ENCODE measurements around the gene SPPL2C.
"Not testable (repeated sequence)": the region's sequence is repeated elsewhere in the genome, so short reads cannot be mapped to it uniquely, and the experiment has no call there.

SPPL2C gene

GRCh38 chr17:45849536-45849990 lies 4.9 kb downstream of the SPPL2C start:
- DNase-seq (ENCODE audit: low read depth in 2 of 2): no peak

DNA sequence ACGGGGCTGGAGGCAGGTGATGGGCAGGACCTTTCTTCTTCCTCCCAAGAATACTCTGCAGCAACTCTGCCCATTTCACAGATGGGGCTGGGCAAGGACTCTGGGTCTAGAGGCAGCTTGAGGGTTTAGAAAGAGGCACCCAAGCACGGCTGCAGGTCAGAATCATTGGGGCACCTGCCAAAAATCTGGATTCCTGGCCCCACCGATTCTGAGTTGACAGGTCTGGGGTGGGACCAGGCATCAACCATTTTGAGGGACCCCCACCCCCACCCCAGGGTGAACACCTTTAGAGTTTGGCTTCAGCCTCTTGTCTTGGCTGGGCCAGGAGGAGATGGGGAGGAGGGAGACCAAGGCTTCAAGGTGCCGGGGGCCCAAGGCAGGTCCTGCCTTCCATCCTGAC lies 5.3 kb downstream of the SPPL2C start:
- DNase-seq (ENCODE audit: low read depth in 2 of 2): no peak

DNA sequence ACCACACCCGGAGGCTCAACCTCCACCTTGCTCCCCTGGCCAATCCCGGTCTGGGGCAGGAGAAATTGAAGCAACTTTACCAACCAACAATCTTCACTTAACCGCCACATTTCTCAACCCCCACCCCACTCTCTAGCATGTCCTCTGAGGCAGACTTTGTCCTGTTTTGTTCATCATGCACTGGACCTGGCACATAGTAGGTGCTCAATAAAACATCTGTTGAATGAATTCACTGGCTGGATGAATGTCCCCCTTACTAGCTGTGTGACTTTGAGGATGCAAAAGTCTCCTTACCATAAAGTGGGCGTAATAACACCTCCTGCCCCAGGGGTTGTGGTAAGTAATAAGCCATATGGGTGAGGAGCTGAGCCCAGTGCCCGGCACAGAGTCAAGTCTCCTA lies 5.8 kb downstream of the SPPL2C start:
- no peak for DNase-seq (ENCODE audit: low read depth in 2 of 2)

GRCh38 chr17:45851022-45851421 lies 6.3 kb downstream of the SPPL2C start:
- no peak for DNase-seq (ENCODE audit: low read depth in 2 of 2)

GRCh38 chr17:45851464-45851863 lies 6.8 kb downstream of the SPPL2C start:
- DNase-seq (ENCODE audit: low read depth in 2 of 2): no peak

DNA sequence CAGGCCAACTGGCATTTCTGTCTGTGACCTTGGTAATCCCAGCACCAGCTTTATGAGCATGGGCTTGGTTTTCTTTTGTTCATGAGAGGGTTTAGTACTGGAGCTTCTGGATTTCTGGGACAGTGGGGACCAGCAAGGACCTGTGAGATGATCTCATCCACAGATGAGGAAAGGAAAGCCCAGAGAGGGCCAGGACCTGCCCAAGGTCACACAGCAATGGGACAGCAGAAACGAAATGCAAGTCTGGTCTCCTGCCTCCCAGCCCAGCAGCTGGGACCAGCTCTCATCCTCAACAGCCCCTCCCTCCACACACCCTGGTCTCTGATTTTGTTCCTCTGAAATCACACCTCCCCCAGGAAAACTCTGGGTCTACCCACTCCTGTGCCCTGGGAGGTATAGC lies 7.2 kb downstream of the SPPL2C start:
- no peak for DNase-seq (ENCODE audit: low read depth in 2 of 2)

DNA sequence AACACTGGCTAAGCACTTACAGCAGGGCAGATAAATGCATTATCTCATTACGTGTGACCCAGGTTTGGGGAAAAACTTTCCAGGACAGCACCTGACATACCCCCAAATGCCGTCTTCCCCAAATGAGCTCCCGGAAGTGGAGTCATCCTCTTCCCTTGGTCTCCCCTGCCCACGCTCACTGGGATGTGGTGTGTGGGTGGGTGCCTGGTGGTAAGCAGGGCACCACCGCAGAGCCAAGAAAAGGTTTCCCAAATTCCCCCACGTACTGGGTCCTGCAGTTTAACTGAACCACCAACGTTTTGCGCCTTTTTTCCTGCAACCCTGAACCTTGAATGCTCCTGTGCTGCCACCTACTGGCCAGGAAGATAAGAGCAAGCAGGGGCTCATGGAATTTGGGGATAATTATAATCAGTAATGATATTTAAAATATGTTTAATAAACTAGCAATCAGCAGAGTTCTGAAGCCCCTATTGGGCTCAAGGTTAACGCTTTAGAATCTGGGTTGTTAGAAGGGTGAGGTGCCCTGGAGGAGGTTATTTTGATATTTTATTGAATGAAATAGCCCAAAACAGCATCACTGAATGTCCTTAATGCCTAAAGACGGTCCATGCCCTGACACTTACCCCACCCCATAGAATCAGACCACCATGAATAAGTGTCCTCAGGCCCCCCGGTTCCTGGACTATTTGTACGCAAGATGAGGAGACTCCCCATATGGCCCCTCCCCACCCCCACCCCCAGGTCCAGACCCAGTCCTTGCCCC lies 8.0 kb downstream of the SPPL2C start:
- DNase-seq (ENCODE audit: low read depth in 2 of 2): peak in 1 of 2 donors; percentile 36

GRCh38 chr17:45854209-45854608 lies 9.5 kb downstream of the SPPL2C start:
- DNase-seq (ENCODE audit: low read depth in 2 of 2): no peak

- DNase-seq (ENCODE audit: low read depth in 2 of 2): no peak
Measured at GRCh38 chr17:45855691-45856336, 11.1 kb downstream of the SPPL2C start.

DNA sequence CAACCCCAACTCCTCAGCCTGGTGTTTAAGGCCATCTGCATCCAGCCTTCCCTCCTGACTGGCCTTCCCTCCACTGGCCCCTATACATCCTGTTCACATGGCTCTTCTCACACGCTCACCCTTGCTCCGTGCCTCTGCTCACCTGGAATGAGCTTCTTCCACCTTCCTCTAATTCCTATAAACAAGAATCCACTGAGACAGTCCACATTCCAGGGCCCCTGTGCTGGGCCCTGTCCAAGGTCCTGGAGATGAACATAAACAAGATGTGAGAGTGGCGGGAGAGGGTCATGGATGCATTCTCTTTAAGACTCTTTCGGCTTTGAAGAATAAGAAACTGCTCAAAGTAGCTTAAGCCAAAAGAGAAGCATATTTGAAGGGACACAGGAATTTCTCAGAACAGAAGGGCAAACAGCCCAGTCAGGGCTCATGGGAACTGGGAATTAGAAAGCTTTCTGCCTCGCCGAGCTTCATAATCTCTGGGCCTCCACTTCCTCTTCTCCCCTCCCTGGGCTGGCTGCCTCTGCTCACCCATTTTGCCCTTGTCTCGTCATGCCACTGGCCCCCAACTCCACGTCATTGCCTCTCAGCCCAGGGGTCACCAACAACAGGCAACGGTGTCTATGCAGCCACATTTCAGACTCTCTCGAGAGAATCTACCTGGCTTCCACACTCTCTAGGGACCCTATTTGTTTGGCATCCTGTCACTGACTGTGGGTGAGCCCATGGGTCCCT lies 13.5 kb downstream of the SPPL2C start:
- no peak for DNase-seq (ENCODE audit: low read depth in 2 of 2)

GRCh38 chr17:45861165-45861564 lies 16.5 kb downstream of the SPPL2C start:
- DNase-seq (ENCODE audit: low read depth in 2 of 2): no peak

DNA sequence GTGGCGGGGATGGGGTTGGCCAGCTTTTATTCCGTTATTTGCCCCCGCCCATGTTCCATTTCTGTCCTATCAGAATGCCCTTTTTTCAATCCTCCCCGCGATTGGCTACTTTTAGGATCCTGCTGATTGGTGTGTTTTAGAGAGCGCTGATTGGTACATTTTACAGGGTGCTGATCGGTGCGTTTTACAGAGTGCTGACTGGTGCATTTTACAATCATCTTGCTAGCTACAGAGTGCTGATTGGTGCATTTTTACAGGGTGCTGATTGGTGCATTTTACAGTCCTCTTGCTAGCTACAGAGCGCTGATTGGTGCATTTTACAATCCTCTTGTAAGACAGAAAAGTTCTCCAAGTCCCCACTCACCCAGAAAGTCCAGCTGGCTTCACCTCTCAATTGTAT lies 17.4 kb downstream of the SPPL2C start:
- DNase-seq (ENCODE audit: low read depth in 2 of 2): not testable (repeated sequence)

GRCh38 chr17:45863857-45864654 lies 19.4 kb downstream of the SPPL2C start:
- no peak for DNase-seq (ENCODE audit: low read depth in 2 of 2)

DNA sequence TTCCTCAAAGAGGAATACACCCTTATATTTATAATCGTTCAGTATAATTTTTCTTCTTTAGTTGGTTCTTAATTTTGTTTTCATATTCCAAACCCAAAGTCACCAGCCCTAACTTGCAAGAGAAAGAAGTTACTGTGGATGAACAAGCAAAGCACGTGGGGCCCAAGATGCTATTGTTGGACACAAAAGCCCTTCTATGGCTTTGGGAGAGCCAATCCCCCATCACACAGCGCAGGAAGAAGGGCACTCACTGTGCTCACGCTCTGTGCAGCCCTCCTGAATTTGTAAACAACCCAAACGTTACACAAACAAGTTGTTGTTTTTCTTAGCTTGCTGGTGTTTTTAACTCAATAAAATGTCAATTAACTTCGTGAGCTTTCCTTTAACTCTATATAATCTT lies 22.5 kb downstream of the SPPL2C start:
- DNase-seq (ENCODE audit: low read depth in 2 of 2): no peak

DNA sequence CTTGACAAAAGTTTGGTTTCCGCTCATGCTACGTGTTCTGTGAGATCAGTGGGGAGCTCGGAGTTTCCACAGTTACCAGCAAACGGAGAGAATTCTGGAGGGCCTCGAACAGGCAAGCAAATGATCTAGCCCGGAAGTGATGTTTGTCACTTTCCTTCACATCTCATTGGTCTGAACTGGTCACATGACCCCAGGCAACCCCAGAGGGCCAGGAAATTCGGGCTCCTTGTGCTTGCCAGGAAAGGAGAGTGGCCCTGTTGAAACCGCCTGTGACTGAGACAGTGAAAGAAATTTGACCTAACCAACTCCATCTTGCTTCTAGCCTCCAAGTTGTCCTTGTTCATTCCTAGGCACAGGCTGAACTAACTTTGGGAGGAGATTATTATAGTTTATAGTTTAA lies 23.0 kb downstream of the SPPL2C start:
- DNase-seq (ENCODE audit: low read depth in 2 of 2): no peak

DNA sequence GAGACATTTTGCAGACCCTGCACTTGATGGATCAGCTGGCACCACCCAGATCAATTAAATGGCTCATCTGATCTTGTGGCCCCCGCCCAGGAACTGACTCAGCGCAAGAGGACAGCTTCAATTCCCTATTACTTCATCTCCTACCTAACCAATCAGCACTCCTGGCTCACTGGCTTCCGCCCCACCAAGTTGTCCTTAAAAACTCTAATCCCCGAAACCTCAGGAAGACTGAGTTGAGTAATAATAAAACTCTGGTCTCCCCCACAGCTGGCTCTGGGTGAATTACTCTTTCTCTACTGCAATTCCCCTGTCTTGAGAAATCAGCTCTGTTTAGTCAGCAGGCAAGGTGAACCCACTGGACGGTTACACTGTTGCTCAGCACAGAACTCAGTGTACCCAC lies 23.6 kb downstream of the SPPL2C start:
- no peak for DNase-seq (ENCODE audit: low read depth in 2 of 2)

- no peak for DNase-seq (ENCODE audit: low read depth in 2 of 2)
Measured at GRCh38 chr17:45869676-45870341, 25.1 kb downstream of the SPPL2C start.

DNA sequence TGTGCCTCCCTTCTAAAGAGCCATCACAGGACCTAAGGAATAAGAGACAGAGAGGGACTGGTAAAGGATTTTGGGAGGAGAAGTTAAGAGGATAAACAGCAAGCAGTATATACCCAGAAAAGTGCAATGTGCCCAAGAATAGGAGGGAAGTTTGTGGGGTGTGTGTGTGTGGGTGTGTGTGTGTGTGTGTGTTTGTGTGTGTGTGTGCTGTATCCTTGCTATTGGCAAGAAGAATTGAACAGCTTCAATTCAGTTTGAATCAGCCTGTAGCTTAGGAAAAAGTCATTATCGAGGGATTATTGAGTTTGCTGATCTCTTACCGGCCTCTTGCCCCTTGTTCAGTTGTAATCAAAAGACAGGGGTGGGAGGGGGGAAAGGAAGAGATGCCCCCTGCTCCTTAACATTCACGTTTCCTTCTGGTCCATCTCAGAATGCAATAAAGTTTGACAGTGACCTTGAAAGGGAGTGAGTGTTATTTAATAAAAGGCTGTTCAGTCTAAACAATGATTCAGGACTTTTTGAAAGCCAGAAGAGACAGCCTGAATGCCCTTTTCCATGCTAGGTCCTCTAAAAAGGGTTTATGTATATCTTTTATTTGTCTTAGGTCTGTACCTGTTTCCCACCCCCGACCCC lies 25.8 kb downstream of the SPPL2C start:
- no peak for DNase-seq (ENCODE audit: low read depth in 2 of 2)

- DNase-seq (ENCODE audit: low read depth in 2 of 2): no peak
Measured at GRCh38 chr17:45871718-45872117, 27.0 kb downstream of the SPPL2C start.

GRCh38 chr17:45873728-45874127 lies 29.0 kb downstream of the SPPL2C start:
- no peak for DNase-seq (ENCODE audit: low read depth in 2 of 2)

GRCh38 chr17:45874151-45874550 lies 29.5 kb downstream of the SPPL2C start:
- no peak for DNase-seq (ENCODE audit: low read depth in 2 of 2)
